ENCODE results near the gene OCIAD2. TPM values are rescaled to one million over a fixed set of nuclear protein-coding genes. Genes with fewer than 3 reads are reported as not detected.
"Not testable (repeated sequence)": the region's sequence is repeated elsewhere in the genome, so short reads cannot be mapped to it uniquely, and the experiment has no call there.

The OCIAD2 gene
- total and polyA plus RNA-seq, 8 donors, result 15.5 to 52.4 (median 19.2) TPM

- intact Hi-C loops (cut with DNase I), result no loop called here
- Histone ChIP-seq H3K9me3 (no peaks in the 10 kb centered on the region), H3K4me3 (no peak overlapping the region), H3K27me3 (no peaks in the 10 kb centered on the region), H3K27ac (no peak overlapping the region), H3K36me3 (peaks cover 0 to 7% (median 0%) of the 10 kb centered on the region in 3 donors), H3K4me1 (no peaks in the 10 kb centered on the region)
- no peak for FAIRE-seq
- ATAC-seq, result no peak
- 67 to 82% methylated on average over 1 of the region's 1 CpG for WGBS, 2 donors
- no peak for TF ChIP-seq CTCF (IDR thresholded peaks at IDR 0.05)
- no peak for DNase-seq
Measured at GRCh38 chr4:48851651-48852050, 54.9 kb downstream of the OCIAD2 start.

GRCh38 chr4:48848799-48849198, 57.8 kb downstream of the OCIAD2 start:
- ATAC-seq; H3K4me3 ChIP-seq; H3K27me3 ChIP-seq; DNase-seq; FAIRE-seq; H3K27ac ChIP-seq; intact Hi-C loops (cut with DNase I); H3K9me3 ChIP-seq; H3K36me3 ChIP-seq; H3K4me1 ChIP-seq: not testable (repeated sequence)
- 96 to 97% methylated on average over 6 of the region's 6 CpGs for WGBS, 2 donors

- no peak for ATAC-seq
Measured at GRCh38 chr4:48844843-48845242, 61.7 kb downstream of the OCIAD2 start.

GRCh38 chr4:48841045-48841827, 65.3 kb downstream of the OCIAD2 start:
- H3K36me3 ChIP-seq, result peaks cover 0 to 10% (median 0%) of the 10 kb centered on the region in 3 donors

More at GRCh38 chr4:48844843-48845242, 61.7 kb downstream of the OCIAD2 start:
- WGBS, 2 donors, result 83 to 88% methylated on average over 2 of the region's 2 CpGs
- H3K36me3 ChIP-seq, result peaks cover 0 to 8% (median 0%) of the 10 kb centered on the region in 3 donors
- DNase-seq, result no peak
- intact Hi-C loops (cut with DNase I), result no loop called here
- no peak overlapping the region for H3K4me3 ChIP-seq
- TF ChIP-seq CTCF (IDR thresholded peaks at IDR 0.05), result no peak
- no peak overlapping the region for H3K27ac ChIP-seq
- no peaks in the 10 kb centered on the region for H3K4me1 ChIP-seq
- no peaks in the 10 kb centered on the region for H3K9me3 ChIP-seq
- no peak for FAIRE-seq
- H3K27me3 ChIP-seq, result no peaks in the 10 kb centered on the region

GRCh38 chr4:48836658-48837057, 69.9 kb downstream of the OCIAD2 start:
- peaks cover 0 to 17% (median 13%) of the 10 kb centered on the region in 3 donors for H3K36me3 ChIP-seq
- H3K27me3 ChIP-seq, result no peaks in the 10 kb centered on the region
- H3K9me3 ChIP-seq, result no peaks in the 10 kb centered on the region
- peaks cover 3 to 13% (median 10%) of the 10 kb centered on the region in 3 donors for H3K4me1 ChIP-seq
- intact Hi-C loops (cut with DNase I), result no loop called here
- WGBS, 2 donors, result 98 to 99% methylated on average over 4 of the region's 4 CpGs
- H3K4me3 ChIP-seq, result no peak overlapping the region
- ATAC-seq (no peak), FAIRE-seq (no peak), DNase-seq (no peak)
- H3K27ac ChIP-seq, result no peak overlapping the region
- TF ChIP-seq CTCF (IDR thresholded peaks at IDR 0.05), result no peak

More at GRCh38 chr4:48841045-48841827, 65.3 kb downstream of the OCIAD2 start:
- FAIRE-seq (no peak), ATAC-seq (no peak), DNase-seq (no peak)
- no peaks in the 10 kb centered on the region for H3K9me3 ChIP-seq
- no peaks in the 10 kb centered on the region for H3K4me1 ChIP-seq
- no peaks in the 10 kb centered on the region for H3K27me3 ChIP-seq
- H3K4me3 ChIP-seq, result no peak overlapping the region
- TF ChIP-seq CTCF (IDR thresholded peaks at IDR 0.05), result no peak
- intact Hi-C loops (cut with DNase I), result no loop called here
- no peak overlapping the region for H3K27ac ChIP-seq
- WGBS, 2 donors, result 85 to 91% methylated on average over 9 of the region's 9 CpGs

Other genes starting within 250 kb of the OCIAD2 start
- 10 to 100 TPM; 18.1 to 38.7 (median 21.9) TPM for gene FRYL, start 126.5 kb downstream of the OCIAD2 start, total RNA-seq
- 10 to 100 TPM in 1 of 2 donors, 1 to 10 TPM in 1; 9.1 to 17.2 TPM for gene FRYL, start 126.5 kb downstream of the OCIAD2 start, polyA plus RNA-seq
- gene OCIAD1, start 75.7 kb downstream of the OCIAD2 start, total RNA-seq, result 10 to 100 TPM; 50.9 to 66.5 (median 59.2) TPM
- gene OCIAD1, start 75.7 kb downstream of the OCIAD2 start, polyA plus RNA-seq, result 100 to 1,000 TPM in 1 of 2 donors, 10 to 100 TPM in 1; 54.9 to 113 TPM
- under 1 TPM in 1 of 6 donors, not detected in 5; 0.06 TPM for gene CWH43, start 79.5 kb upstream of the OCIAD2 start, total RNA-seq
- gene CWH43, start 79.5 kb upstream of the OCIAD2 start, polyA plus RNA-seq, result not detected